HG03039 (cell line): ENCODE results near the gene THEM5.

Source experiments
- ATAC-seq: cut with Tn5 transposase; IDR thresholded peaks from one replicate; pipeline ENCODE4 v1.9.1; 2021; ENCODE audit warnings: mild to moderate bottlenecking, moderate library complexity; ENCODE audit not compliant: unreplicated experiment

The THEM5 gene

GRCh38 chr1:151841141-151841540 lies 12.4 kb downstream of the THEM5 start:
- no peak for ATAC-seq

GRCh38 chr1:151840421-151840820 lies 13.1 kb downstream of the THEM5 start:
- ATAC-seq, result no peak

- ATAC-seq, result no peak
These were observed 13.8 kb downstream of the THEM5 start, which contains the start of gene C2CD4D for GRCh38 chr1:151839457-151840403. TSS of gene C2CD4D (minus strand) at chr1:151839820. CDS start at chr1:151838989, 831 bp downstream.

GRCh38 chr1:151839082-151839412 lies 14.5 kb downstream of the THEM5 start:
- ATAC-seq, result no peak

- ATAC-seq, result no peak
These were observed 15.1 kb downstream of the THEM5 start for GRCh38 chr1:151838222-151839081.

GRCh38 chr1:151837884-151838221 lies 15.7 kb downstream of the THEM5 start:
- no peak for ATAC-seq

GRCh38 chr1:151837197-151837596 lies 16.3 kb downstream of the THEM5 start:
- no peak for ATAC-seq

- no peak for ATAC-seq
These were observed 17.9 kb downstream of the THEM5 start for GRCh38 chr1:151835596-151835995.

- ATAC-seq, result no peak
These were observed 19.3 kb downstream of the THEM5 start for GRCh38 chr1:151834239-151834638.

GRCh38 chr1:151833172-151833900 lies 20.2 kb downstream of the THEM5 start:
- ATAC-seq, result no peak

- no peak for ATAC-seq
These were observed 21.1 kb downstream of the THEM5 start for GRCh38 chr1:151832318-151832980.

- no peak for ATAC-seq
These were observed 21.9 kb downstream of the THEM5 start, which contains the start of gene RORC for GRCh38 chr1:151831605-151832004. TSS of gene RORC (minus strand) at chr1:151831802. CDS start at chr1:151831764, 38 bp downstream.

- ATAC-seq, result no peak
These were observed 22.3 kb downstream of the THEM5 start for GRCh38 chr1:151831256-151831591.

GRCh38 chr1:151830055-151830454 lies 23.5 kb downstream of the THEM5 start:
- ATAC-seq, result no peak

- ATAC-seq, result no peak
These were observed 24.0 kb downstream of the THEM5 start for GRCh38 chr1:151829352-151830046.

- no peak for ATAC-seq
These were observed 24.6 kb downstream of the THEM5 start for GRCh38 chr1:151828921-151829320.

- no peak for ATAC-seq
These were observed 25.7 kb downstream of the THEM5 start for GRCh38 chr1:151827853-151828252.

GRCh38 chr1:151825751-151826660 lies 27.5 kb downstream of the THEM5 start:
- no peak for ATAC-seq

GRCh38 chr1:151825204-151825603 lies 28.3 kb downstream of the THEM5 start:
- ATAC-seq, result no peak
